ENCODE results near the gene AP4M1. TPM values are rescaled to one million over a fixed set of nuclear protein-coding genes. Genes with fewer than 3 reads are reported as not detected.
A peak's percentile ranks its signal among the peaks of the same experiment; 100 is the strongest.

AP4M1 gene
- total and polyA plus RNA-seq, 9 of the 15 experiments (the other 6 are each of a cell fraction or from before 2014, with no cell fraction given), result 1.3 to 30.9 (median 14.1) TPM

DNA sequence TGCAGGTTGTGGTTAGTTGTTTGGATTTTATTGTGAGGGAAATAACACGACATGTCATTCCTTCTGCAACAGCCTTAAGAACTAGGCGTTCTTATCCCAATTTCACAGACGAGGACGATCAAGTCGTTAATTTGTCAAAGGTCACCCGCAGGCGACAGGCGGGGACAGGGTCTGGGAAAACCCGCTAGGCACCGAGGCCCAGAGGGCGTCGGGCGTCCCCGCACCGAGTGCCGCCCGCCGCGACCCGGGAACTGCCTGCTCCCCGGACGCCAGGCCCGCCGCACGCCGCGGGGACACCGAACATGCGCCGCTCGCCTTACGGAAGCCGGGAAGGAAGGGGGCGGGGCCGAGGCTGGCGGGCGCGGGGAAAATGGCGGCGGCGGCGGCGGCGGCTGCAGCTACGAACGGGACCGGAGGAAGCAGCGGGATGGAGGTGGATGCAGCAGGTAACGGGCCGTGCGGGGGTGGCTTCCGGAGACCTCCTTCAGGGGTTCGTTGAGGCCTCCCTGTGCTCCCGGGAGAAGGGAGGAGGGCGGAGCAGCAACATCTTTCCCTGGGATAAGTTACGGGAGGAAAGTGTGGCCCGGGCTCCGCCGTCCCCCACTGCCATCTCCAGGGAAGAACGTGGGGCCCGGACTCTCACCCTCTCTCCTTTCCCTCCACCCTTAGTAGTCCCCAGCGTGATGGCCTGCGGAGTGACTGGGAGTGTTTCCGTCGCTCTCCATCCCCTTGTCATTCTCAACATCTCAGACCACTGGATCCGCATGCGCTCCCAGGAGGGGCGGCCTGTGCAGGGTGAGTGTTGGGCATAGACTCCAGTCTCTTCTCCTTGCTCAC lies 12.6 kb upstream of the AP4M1 start, which contains the start of gene COPS6 (continued):
- no peak for TF ChIP-seq CHD7 (IDR thresholded peaks at IDR 0.05; ENCODE audit: low read depth, low read length)
- TF ChIP-seq ZNF175 (CRISPR knock-in tag; IDR thresholded peaks at IDR 0.05; ENCODE audit: low read depth), result peak; percentile 60; the same call in 1 of the 2 replicates
- 0 out of 2 replicates have a peak, but pooled peaks have one; percentile 55 for TF ChIP-seq ELK3 (CRISPR knock-in tag; IDR thresholded peaks at IDR 0.05)
- TF ChIP-seq ARID3A (IDR thresholded peaks at IDR 0.05; ENCODE audit: borderline replicate concordance, low read depth, low read length), result no peak; the same call in 1 of the 2 replicates
- no peak for TF ChIP-seq ZNF780A (CRISPR knock-in tag; IDR thresholded peaks at IDR 0.05)
- peak; percentile 33 for TF ChIP-seq PRDM10 (IDR thresholded peaks at IDR 0.05; ENCODE audit: partially characterized antibody)
- TF ChIP-seq ZNF444 (CRISPR knock-in tag; IDR thresholded peaks at IDR 0.05), result no peak

All from K562 (cell line).